Suprapubic skin (tissue), 3 donors: ENCODE data around the gene NEMF.
A peak's percentile ranks its signal among the peaks of the same experiment; 100 is the strongest.

Source experiments
- EP300 ChIP-seq: sonication (generic); formaldehyde crosslinking; IDR thresholded peaks from one replicate; pipeline ENCODE4 v1.6.1; 2017; ENCODE audit warnings: antibody characterized with exemption
- TF ChIP-seq, protein P1 (sequence below), 2 donors: fragments of 200-600 bp in 1 of 2; fragments of 450-650 bp in 1 of 2; sonication (generic) in 1 of 2; IDR thresholded peaks; one replicate each; pipeline ENCODE4 v1.5.1; 2016 to 2019; ENCODE audit warnings: antibody characterized with exemption in 2 of 2, mild to moderate bottlenecking in 1 of 2, moderate library complexity in 1 of 2

DNA sequence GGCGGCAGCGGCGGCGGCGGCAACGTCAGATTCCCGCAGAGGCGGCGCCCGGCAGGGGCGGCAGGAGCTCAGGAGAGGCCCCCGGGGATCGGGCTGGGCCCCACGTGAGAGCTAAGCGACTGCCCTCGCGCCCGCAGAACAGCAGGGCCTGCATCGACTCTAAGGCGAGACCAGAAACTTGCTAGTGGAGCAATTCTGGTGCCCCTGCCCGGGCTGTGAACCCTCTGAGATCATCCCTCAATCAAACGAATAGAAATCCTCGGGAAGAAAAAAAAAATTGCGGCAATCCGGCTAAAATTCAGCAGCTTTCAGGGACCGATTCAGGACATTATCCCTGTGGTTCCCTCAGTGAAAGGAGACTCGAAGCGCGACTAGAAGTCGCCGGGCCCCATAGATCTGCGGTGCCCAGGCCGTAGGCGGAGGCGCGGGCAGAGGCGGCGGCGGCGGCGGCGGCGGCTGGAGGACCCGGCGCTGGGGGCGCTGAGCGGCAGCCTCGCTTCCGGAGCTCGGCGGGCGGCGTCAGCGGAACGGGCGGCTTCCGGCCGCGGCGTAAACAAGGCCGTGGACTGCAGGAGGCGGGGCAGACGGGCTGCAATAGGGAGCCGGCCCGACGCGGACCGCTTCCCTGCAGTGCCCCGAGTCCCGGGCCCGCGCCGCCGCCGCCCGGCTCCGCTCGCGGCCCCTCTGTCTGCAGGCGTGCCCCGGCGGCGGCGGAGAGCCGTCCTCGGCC lies 84.9 kb downstream of the NEMF start, which contains the start of gene KLHDC2:
- TF ChIP-seq EP300, result no peak
- TF ChIP-seq, protein P1, sequence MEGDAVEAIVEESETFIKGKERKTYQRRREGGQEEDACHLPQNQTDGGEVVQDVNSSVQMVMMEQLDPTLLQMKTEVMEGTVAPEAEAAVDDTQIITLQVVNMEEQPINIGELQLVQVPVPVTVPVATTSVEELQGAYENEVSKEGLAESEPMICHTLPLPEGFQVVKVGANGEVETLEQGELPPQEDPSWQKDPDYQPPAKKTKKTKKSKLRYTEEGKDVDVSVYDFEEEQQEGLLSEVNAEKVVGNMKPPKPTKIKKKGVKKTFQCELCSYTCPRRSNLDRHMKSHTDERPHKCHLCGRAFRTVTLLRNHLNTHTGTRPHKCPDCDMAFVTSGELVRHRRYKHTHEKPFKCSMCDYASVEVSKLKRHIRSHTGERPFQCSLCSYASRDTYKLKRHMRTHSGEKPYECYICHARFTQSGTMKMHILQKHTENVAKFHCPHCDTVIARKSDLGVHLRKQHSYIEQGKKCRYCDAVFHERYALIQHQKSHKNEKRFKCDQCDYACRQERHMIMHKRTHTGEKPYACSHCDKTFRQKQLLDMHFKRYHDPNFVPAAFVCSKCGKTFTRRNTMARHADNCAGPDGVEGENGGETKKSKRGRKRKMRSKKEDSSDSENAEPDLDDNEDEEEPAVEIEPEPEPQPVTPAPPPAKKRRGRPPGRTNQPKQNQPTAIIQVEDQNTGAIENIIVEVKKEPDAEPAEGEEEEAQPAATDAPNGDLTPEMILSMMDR (IDR thresholded peaks at IDR 0.05), result peak in 1 of 2 donors; percentile 35
